Measurements from ENCODE around the gene NBEAL1.
"Not testable (repeated sequence)": the region's sequence is repeated elsewhere in the genome, so short reads cannot be mapped to it uniquely, and the experiment has no call there.

Gene NBEAL1

DNA sequence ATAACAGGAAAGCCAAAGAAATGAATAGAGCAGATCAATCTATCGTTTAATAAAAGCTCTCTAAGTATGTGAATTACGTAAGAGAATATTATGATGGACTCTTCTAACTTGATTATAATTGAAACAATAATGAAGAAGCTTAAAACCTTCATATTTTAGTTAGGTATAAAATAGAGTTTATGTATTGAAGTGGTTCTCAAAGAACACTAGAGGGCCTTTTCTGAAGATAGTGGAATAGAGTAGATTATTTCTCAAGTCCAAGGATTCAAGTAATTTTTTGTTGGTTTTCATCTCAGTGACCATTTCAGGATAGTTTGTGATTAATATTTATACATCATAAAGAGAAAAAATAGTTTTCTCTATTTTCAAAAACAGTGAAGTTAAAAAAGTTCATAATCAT lies 97.7 kb downstream of the NBEAL1 start:
- DNase-seq (ENCODE audit: low read depth in 2 of 2), result no peak

DNA sequence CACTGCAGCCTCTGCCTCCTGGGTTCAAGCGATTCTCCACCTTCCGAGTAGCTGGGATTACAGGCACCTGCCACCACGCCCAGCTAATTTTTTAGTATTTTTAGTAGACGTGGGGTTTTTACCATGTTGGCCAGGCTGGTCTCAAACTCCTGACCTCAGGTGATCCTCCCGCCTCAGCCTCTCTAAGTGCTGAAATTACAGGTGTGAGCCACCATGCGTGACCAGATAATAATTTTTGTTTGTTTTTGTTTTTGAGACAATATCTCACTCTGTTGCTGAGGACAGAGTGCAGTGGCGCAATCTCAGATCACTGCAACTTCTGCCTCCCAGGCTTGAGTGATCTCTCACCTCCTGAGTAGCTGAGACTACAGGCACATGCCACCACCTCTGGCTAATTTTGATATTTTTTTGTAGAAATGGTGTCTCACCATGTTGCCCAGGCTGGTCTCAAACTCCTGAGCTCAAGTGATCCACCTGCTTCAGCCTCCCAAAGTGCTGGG lies 100.6 kb downstream of the NBEAL1 start:
- DNase-seq (ENCODE audit: low read depth in 2 of 2), result not testable (repeated sequence)

DNA sequence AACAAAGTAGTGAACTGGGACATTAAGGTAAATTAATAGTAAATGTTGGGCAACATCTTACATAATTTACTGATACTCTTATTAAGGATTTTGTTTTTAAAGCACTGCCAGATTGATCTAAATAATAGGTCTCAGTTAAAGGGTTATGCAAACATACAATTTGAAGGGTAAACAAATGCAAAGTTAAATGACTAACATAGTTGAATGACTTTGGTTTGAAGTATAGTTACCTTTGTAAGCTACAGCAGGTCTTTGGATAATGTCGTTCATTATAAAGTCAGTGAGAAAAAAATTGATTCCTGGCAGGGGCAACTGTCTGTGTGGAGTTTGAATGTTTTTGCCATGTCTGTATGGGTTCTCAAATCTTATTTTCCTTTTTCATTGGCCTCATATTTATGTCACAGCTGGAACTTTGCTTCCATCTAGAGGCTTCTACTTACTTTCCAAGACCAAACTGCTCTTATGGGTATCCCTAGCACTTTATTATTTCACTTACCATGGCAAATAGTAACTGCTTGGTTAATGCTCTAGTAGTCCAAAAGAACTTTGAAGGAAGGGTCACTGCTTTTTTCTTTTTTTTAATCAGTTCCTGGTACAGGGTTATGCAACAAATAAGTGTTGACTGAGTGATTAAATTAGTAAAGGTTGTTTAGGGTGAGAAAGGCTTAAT lies 107.8 kb downstream of the NBEAL1 start:
- DNase-seq (ENCODE audit: low read depth in 2 of 2), result no peak

GRCh38 chr2:203126996-203127395 lies 112.3 kb downstream of the NBEAL1 start:
- DNase-seq (ENCODE audit: low read depth in 2 of 2), result no peak

DNA sequence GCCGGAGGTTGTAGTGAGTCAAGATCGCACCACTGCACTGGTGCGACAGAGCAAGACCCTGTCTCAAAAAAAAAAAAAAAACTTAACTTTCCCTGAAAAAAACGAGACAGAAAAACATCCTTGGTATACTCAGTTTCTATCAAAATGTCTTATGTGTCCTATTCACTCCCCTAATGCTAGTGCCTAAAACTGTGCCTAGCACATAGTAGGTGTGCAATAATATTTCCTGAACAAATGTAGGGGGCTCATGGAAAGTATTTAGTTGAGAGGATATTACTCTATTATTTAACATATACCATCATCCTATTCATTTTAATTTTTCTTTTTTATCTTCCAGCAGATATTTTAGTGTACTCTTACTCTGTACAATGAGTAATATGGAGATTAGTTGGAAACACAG lies 120.4 kb downstream of the NBEAL1 start:
- DNase-seq (ENCODE audit: low read depth in 2 of 2), result no peak

GRCh38 chr2:203143391-203143790 lies 128.7 kb downstream of the NBEAL1 start:
- DNase-seq (ENCODE audit: low read depth in 2 of 2), result no peak

GRCh38 chr2:203149194-203149593 lies 134.5 kb downstream of the NBEAL1 start:
- no peak for DNase-seq (ENCODE audit: low read depth in 2 of 2)

DNA sequence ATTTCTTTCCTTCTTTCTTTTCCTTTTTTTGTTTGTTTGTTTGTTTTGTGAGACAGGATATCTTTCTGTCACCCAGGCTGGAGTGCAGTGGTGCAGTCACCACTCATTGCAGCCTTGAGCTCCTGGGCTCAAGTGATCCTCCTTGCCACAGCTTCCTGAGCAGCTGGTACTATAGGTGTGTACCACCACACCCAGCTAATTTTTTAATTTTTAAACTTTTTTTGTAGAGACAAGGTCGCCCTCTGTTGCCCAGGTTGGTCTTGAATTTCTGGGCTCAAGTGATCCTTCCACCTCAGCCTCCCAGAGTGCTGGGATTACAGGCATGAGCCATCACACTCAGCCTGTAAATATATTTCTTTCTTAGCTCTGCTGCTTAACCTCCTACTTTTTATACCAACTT lies 140.7 kb downstream of the NBEAL1 start:
- DNase-seq (ENCODE audit: low read depth in 2 of 2), result no peak

DNA sequence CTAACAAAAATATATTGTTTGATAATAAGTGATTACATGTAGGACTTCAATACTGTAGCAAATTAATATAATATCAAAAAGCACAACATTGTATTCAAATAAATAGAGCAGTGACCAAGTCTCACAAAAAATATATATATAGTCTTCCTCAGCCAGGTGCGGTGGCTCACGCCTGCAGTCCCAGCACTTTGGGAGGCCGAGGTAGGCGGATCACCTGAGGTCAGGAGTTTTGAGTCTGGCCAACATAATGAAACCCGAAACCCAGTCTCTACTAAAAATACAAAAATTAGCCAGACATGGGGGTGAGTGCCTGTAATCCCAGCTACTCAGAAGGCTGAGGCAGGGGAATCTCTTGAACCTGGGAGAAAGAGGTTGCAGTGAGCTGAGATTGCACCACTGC lies 148.0 kb downstream of the NBEAL1 start:
- DNase-seq (ENCODE audit: low read depth in 2 of 2), result not testable (repeated sequence)

- no peak for DNase-seq (ENCODE audit: low read depth in 2 of 2)
These were observed 149.7 kb downstream of the NBEAL1 start for GRCh38 chr2:203164311-203164935.

GRCh38 chr2:203167751-203168150 lies 153.1 kb downstream of the NBEAL1 start:
- no peak for DNase-seq (ENCODE audit: low read depth in 2 of 2)

GRCh38 chr2:203170502-203170901 lies 155.8 kb downstream of the NBEAL1 start:
- no peak for DNase-seq (ENCODE audit: low read depth in 2 of 2)

DNA sequence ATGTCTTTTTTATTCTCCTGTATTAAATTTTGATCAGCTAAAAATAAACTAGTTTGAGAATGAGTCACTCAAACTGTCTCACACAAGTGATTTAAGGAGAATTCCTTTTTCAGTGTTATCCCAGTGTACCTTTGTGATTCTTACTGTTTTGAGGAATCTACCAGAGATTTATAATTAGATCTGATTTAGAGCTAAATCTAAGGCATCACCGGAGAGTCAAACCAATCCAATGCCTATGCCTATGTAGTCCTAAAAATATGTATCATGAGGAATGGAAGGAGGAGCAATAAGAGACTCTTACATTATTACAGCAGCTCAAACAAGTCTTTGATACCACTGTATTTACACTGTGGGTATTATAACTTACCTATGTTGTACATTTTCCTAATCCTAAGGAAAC lies 160.7 kb downstream of the NBEAL1 start:
- DNase-seq (ENCODE audit: low read depth in 2 of 2), result no peak

DNA sequence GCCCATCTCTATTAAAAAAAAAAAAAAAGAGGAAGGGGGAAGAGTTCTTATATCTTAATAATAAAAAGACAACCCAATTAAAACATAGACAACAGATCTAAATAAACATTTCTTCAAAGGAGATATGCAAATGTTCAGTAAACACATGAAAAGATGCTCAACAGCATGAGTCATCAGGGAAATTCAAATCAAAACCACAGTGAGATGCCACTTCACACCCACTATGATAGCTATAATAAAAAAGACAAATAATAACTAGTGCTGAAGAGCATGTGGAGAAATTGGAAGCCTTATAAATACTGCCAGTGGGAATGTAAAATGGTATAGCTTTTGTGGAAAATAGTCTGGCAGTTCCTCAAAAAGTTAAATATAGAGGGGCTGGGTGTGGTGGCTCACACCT lies 162.7 kb downstream of the NBEAL1 start:
- no peak for DNase-seq (ENCODE audit: low read depth in 2 of 2)

DNA sequence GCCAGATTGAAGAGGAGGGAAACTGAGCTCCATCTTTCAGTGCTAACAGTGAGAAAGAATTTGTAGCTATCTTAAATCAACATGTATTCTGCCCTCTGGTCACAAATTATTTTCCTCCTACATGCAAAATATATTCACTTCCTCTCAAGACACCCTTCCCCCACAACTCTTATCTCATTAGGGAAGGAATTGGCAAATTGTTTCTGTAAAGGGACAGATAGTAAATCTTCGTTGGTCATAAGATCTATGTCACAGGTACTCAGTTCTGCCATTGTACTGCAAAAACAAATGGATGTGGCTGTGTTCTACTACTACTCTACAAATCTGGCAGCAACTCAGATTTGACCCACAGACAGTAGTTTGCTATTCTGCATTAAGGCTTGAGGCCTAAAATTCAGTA lies 171.2 kb downstream of the NBEAL1 start:
- DNase-seq (ENCODE audit: low read depth in 2 of 2), result no peak

GRCh38 chr2:203190547-203190946 lies 175.9 kb downstream of the NBEAL1 start:
- DNase-seq (ENCODE audit: low read depth in 2 of 2), result not testable (repeated sequence)

GRCh38 chr2:203191026-203191425 lies 176.4 kb downstream of the NBEAL1 start:
- DNase-seq (ENCODE audit: low read depth in 2 of 2), result not testable (repeated sequence)

DNA sequence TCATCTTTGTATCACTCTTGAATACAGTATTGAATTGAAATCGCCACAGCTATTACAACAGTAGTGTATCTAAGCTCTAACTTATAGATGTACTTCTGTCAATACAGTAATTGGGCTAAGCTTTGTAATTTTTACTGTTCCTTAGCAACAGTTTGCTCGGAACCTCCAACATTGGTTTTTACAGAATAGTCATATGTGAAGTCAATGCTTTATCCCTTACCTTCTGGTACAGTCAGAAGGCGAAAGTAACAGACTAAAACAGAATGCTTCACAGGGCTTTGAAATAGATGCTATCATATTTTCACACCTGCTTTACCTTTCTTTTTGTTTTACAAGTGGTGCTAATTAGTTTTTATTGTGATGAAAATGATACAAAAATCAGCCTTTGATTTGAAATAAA lies 177.3 kb downstream of the NBEAL1 start:
- DNase-seq (ENCODE audit: low read depth in 2 of 2), result no peak

DNA sequence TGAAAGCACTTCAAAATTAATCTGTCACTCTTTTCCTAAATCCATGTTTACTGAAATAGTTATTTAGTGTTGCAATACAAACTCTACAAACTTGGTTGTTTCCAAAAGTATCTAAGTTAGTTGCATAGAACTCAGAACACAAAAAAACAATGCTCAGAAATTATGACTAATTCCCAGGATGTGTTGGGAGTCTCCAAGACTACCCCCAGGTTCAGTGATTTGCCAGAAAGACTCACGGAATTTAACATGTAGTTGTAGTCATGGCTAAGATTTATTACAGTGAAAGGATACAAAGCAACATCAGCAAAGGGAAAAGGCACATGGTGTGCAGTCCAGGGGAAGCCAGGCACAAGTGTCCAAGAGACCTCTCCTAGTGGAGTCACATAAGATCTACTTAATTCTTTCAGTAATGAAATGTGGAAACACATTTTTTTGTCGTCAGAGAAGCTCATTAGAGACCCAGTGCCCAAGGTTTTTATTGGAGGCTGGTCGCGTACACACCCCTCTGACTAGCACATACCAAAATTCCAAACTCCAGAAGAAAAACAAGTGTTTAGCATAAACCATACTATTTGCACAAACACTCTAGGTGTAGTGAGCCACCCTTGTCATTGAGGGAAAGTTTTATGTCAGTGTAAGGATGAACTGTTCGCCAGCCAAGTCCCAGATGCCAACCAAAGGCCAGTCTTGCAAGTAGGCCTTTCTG lies 180.8 kb downstream of the NBEAL1 start:
- no peak for DNase-seq (ENCODE audit: low read depth in 2 of 2)

DNA sequence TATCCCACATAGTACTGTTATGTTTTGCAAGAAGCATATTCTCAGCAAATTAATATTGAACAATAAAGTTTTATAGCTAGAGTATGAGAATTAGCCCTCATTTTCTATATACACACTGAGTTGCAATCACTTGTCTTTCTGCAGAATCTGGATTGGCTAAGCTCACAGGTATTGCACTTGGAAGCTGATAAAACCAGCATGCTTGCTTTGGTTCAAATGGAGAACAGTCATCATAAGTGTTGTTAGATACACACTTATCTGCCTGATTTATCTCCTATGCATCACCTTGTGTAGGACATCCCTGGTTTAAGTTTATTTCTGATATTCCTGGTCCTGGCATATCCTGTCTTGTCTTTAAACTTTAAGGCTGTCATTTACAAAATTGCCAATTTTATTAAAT lies 186.2 kb downstream of the NBEAL1 start:
- no peak for DNase-seq (ENCODE audit: low read depth in 2 of 2)

GRCh38 chr2:203201426-203201825 lies 186.8 kb downstream of the NBEAL1 start:
- no peak for DNase-seq (ENCODE audit: low read depth in 2 of 2)

GRCh38 chr2:203209538-203209937 lies 194.9 kb downstream of the NBEAL1 start:
- DNase-seq (ENCODE audit: low read depth in 2 of 2), result no peak

Data from stimulated activated CD4-positive, alpha-beta T cell treated with anti-CD3 and anti-CD28 coated beads, Interleukin-1b, Interleukin-23, amount 100 ng/mL, for 4 hours (primary cell).